ENCODE data around the gene LIX1L. TPM values are rescaled to one million over a fixed set of nuclear protein-coding genes. Genes with fewer than 3 reads are reported as not detected.

Gene LIX1L
- total RNA-seq, 1 donor from 2014 or later: 13.6 TPM

- Histone ChIP-seq H3K9ac (no peak overlapping the region), H3K27me3 (peaks cover 13% of the 10 kb centered on the region), H3K36me3 (no peaks in the 10 kb centered on the region), H4K20me1 (ENCODE audit: low read depth) (no peaks in the 10 kb centered on the region), H3K9me3 (ENCODE audit: low read depth) (no peaks in the 10 kb centered on the region), H3K4me3 (peak overlapping the region; percentile 78), H3K4me1 (peaks cover 6% of the 10 kb centered on the region), H2AFZ (replicated peaks) (peak overlapping the region; percentile 92), H3F3A (ENCODE audit: low read depth) (peaks cover 43% of the 10 kb centered on the region), H3K4me2 (peak overlapping the region; percentile 87), H3K79me2 (ENCODE audit: low read depth) (no peaks in the 10 kb centered on the region), H3K27ac (no peak overlapping the region)
- Mint-ChIP-seq H3K4me3 (peak overlapping the region; percentile 96), H3K36me3 (peaks cover 16% of the 10 kb centered on the region), H3K27me3 (ENCODE audit: insufficient read depth, low read depth) (no peaks in the 10 kb centered on the region), H3K9me3 (no peaks in the 10 kb centered on the region), H3K4me1 (peaks cover 27% of the 10 kb centered on the region), H3K27ac (peak overlapping the region; percentile 94)
- DNase-seq (ENCODE audit: low spot score): peak; percentile 62
- TF ChIP-seq EZH2 (IDR thresholded peaks at IDR 0.05): no peak
- TF ChIP-seq EZH2phosphoT487 (IDR thresholded peaks at IDR 0.05): no peak
- no peak for TF ChIP-seq CTCF (IDR thresholded peaks at IDR 0.05)
Observed at GRCh38 chr1:145918992-145919939, 38.6 kb downstream of the LIX1L start.

GRCh38 chr1:145918144-145918991, 39.4 kb downstream of the LIX1L start, which contains the start of gene PEX11B:
TSS of gene PEX11B (minus strand) at chr1:145918717. CDS start at chr1:145918688, 29 bp downstream.
- Histone ChIP-seq H3K9me3 (ENCODE audit: low read depth) (no peaks in the 10 kb centered on the region), H3K27me3 (peaks cover 13% of the 10 kb centered on the region), H3K9ac (peak within 1 kb of the TSS; percentile 30), H2AFZ (replicated peaks) (peak within 1 kb of the TSS; percentile 92), H3K4me3 (peak within 1 kb of the TSS; percentile 78), H4K20me1 (ENCODE audit: low read depth) (no peaks in the 10 kb centered on the region), H3K27ac (no peak within 1 kb of the TSS), H3K4me2 (peak within 1 kb of the TSS; percentile 87), H3F3A (ENCODE audit: low read depth) (peaks cover 39% of the 10 kb centered on the region), H3K4me1 (peaks cover 6% of the 10 kb centered on the region), H3K79me2 (ENCODE audit: low read depth) (no peaks in the 10 kb centered on the region), H3K36me3 (no peaks in the 10 kb centered on the region)
- Mint-ChIP-seq H3K27ac (peak within 1 kb of the TSS; percentile 94), H3K4me3 (peak within 1 kb of the TSS; percentile 96), H3K27me3 (ENCODE audit: insufficient read depth, low read depth) (no peaks in the 10 kb centered on the region), H3K4me1 (peaks cover 27% of the 10 kb centered on the region), H3K36me3 (peaks cover 19% of the 10 kb centered on the region), H3K9me3 (no peaks in the 10 kb centered on the region)
- peak; percentile 89 for DNase-seq (ENCODE audit: low spot score)
- no peak for TF ChIP-seq CTCF (IDR thresholded peaks at IDR 0.05)
- TF ChIP-seq EZH2 (IDR thresholded peaks at IDR 0.05): peak; percentile 42
- TF ChIP-seq EZH2phosphoT487 (IDR thresholded peaks at IDR 0.05): no peak

GRCh38 chr1:145917595-145917994, 40.2 kb downstream of the LIX1L start:
- Histone ChIP-seq H3K4me3 (peak overlapping the region; percentile 78), H3K27me3 (peaks cover 13% of the 10 kb centered on the region), H3K9ac (no peak overlapping the region), H3K36me3 (no peaks in the 10 kb centered on the region), H3K4me2 (peak overlapping the region; percentile 87), H3F3A (ENCODE audit: low read depth) (peaks cover 31% of the 10 kb centered on the region), H3K4me1 (peaks cover 6% of the 10 kb centered on the region), H3K79me2 (ENCODE audit: low read depth) (no peaks in the 10 kb centered on the region), H4K20me1 (ENCODE audit: low read depth) (no peaks in the 10 kb centered on the region), H3K9me3 (ENCODE audit: low read depth) (no peaks in the 10 kb centered on the region), H3K27ac (no peak overlapping the region), H2AFZ (replicated peaks) (no peak overlapping the region)
- TF ChIP-seq EZH2phosphoT487 (IDR thresholded peaks at IDR 0.05): no peak
- TF ChIP-seq EZH2 (IDR thresholded peaks at IDR 0.05): no peak
- TF ChIP-seq CTCF (IDR thresholded peaks at IDR 0.05): no peak
- Mint-ChIP-seq H3K4me1 (peaks cover 27% of the 10 kb centered on the region), H3K4me3 (peak overlapping the region; percentile 96), H3K9me3 (no peaks in the 10 kb centered on the region), H3K27ac (no peak overlapping the region), H3K36me3 (peaks cover 15% of the 10 kb centered on the region), H3K27me3 (ENCODE audit: insufficient read depth, low read depth) (no peaks in the 10 kb centered on the region)
- DNase-seq (ENCODE audit: low spot score): no peak
